ENCODE results near the gene PDE6D.

Gene PDE6D

GRCh38 chr2:231707625-231707926 lies 73.5 kb downstream of the PDE6D start:
- no peak for DNase-seq (ENCODE audit: low read depth in 2 of 2)

- peak; percentile 97 to 98 for DNase-seq (ENCODE audit: low read depth in 2 of 2)
Measured at GRCh38 chr2:231706731-231707624, 74.1 kb downstream of the PDE6D start.

DNA sequence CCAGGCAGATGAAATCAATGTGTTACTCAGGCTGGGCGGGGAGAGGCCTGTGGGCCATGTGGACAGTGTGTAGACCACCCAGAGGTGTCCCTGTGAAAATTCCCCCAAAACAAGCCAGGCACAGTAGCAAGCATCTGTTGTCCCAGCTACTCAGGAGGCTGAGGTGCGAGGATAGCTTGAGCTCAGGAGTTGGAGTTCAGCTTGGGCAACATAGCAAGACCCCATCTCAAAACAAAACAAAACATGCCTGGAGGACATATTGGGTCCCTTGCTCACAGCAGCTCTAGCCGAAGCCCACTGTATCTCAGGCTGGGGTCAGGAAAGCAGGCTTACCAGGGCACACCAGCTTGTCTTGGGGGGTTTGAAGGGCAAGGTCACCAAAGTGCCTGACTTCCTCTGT lies 77.1 kb downstream of the PDE6D start:
- DNase-seq (ENCODE audit: low read depth in 2 of 2) = no peak

DNA sequence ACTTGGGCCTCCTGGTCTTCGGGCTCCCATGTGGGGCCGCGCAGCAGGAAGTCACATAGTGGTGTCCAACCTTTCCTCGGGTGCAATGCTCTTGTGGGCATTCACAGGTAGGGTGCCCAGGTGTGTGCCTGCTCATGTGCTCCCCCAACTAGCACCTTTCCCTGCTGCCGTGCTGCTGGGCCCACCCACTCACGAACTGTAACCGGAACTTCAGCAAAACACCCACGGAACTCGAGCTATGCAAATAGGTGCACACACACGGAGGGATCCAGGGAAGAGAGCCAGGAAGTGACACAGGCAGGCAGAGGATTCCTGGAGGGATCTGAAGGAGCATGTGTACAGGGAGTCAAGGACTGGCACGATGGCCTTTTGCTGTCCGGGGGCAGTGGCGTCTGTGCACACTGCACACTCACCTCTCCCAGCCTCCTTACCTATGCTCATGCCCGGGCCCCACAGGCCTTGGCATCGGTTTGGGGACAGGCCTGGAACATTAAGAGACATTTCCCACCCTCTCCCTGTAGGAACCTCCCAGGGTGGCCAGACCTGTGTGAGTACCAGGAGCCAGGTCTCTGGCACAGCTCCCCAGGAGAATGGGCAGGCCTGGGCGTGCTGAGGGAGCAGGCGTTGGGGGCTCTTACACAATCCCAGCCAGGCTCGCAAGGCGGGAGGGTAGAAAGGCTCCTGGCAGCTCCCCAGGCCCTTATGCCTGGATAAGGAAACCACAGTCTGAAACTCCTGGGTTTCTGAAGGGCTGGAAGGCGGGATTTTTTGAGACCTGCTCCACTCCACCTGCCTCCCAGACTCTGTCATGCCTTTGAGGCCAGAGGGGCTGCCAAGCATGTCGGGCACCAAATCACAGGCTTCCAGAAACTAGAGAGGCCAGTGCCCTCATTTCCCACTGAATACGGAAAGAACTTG lies 79.4 kb downstream of the PDE6D start:
- DNase-seq (ENCODE audit: low read depth in 2 of 2) = no peak

GRCh38 chr2:231699006-231699405 lies 82.1 kb downstream of the PDE6D start:
- DNase-seq (ENCODE audit: low read depth in 2 of 2) = no peak

DNA sequence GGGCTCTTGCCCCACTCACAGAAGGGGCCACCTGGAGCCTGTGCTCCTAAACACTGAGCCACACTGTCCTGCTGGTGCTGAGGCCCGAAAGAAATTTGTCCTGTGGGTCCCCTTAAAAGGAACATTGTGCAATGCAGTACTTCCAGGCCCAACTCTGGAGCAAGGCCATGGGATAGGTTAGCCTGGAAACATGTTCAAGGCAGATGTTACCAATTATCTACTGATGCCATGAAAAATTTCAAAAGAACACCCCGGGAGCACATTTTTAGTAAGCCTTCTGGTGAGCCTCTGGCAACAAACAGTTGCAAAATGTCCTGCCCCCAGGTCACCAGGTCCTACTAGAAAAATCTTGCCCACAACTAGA lies 85.1 kb downstream of the PDE6D start:
- peak; percentile 62 to 68 for DNase-seq (ENCODE audit: low read depth in 2 of 2)

DNA sequence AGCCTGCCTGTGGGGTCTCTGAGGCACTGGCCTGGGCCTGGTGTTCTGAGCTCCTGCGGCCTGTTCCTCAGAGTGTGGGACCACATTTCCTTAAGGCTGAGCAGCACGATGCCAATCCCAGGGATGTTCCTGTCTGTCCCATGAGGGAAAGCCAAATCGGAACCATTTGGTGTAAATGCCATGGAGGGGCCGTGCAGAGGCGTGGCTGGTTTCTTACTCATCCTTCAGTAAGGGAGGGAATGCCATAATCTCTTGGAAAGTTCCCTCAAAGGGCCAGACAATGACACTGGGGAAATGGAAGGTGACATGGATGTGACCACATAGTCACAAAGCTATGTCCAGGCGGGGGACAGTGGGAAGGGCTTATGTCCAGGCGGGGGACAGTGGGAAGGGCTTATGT lies 87.1 kb downstream of the PDE6D start:
- DNase-seq (ENCODE audit: low read depth in 2 of 2) = no peak

GRCh38 chr2:231692847-231693246 lies 88.2 kb downstream of the PDE6D start:
- no peak for DNase-seq (ENCODE audit: low read depth in 2 of 2)

DNA sequence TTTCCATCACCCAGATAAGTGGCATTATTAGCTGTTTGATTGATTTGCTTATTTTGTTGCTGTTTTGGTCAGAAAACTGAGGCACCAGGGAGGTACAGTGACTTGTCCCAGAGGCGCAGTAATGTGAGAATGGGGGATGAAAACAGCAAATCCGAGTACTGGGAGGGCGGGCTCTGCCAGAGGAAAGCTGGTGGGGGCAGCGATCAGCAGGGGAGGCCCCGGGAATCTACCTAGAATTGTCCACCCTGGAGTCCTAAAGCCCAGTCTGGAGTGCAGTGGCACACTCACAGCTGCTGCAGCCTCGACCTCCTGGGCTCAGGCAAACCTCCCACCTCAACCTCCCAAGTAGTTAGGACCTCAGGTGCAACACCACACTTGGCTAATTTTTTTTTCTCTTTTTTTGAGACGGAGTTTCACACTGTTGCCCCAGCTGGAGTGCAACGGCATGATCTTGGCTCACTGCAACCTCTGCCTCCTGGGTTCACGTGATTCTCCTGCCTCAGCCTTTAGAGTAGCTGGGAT lies 89.8 kb downstream of the PDE6D start:
- DNase-seq (ENCODE audit: low read depth in 2 of 2) = no peak

DNA sequence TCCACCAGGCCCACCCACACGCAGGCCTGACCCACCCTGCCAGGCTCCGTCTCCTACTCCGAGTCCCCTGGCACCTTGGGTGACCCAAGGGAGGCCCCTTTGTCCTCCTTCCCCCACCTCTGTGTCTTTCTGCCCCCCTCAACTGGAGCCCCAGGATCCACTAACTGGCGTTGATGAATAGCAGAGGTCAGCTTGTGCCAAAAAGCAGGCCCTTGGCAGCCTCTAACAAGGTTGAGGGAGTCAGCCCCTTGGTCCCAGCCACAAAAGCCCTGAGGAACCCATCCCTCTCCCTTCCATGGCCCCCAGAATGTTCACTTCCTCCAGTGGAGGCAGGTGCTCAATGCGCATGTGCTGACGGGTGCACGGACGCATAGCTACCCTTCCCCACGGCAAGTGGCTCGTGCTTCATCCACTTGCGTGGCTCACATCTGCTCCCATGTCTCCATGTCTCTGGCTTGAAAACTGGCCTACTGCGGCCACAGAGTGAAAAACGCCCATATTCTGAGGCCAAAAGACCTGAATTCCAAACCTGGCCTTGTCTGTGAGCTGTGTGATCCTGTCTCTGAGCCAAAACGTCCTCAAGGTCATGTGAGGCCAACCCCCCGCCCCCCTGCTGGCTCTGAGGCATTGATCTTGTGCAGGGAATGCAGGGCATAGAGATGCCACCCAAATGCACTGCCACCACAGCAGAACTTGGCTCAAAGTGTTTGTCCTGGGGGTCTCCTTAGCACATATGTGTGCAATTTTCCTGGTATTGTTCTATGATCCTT lies 91.8 kb downstream of the PDE6D start:
- DNase-seq (ENCODE audit: low read depth in 2 of 2) = no peak

DNA sequence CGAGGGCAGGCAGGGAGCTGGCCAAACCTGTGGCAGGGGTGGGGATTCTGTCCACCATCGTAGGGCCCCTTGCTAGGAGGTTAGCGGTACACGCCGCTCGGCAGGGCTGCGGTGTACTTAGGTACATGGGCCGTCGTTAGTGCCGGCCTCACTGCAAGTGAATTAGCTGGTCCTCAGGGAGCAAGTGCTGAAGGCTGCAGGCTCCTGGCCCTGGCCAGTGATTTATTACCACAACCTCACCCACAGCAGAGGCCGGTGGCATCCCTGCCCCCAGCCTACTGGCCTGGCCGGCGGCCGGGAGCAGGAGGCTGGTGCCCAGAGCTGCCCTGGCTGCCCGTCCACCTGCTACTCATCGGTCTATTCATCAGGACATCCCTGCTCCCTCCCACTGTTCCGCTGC lies 92.4 kb downstream of the PDE6D start:
- no peak for DNase-seq (ENCODE audit: low read depth in 2 of 2)

DNA sequence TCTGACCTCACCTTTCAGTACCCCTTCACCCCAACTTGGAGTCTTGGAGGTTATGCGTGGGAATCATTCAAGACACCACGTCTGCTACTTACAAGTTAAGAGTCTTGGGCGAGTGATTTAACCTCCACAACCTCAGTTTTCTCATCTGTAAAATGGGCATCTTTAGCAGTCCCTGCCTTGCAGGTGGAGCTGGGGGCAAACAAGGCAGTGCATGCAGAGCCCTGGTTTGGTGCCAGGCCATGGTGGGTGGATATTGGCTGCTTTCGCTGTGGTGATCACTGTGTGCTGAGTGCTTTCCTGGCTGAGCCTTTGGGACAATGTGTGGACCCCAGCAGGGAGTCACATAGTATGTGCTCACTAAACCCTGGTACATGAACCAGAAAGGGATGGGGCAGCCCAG lies 93.1 kb downstream of the PDE6D start:
- no peak for DNase-seq (ENCODE audit: low read depth in 2 of 2)

GRCh38 chr2:231687133-231687852 lies 93.8 kb downstream of the PDE6D start:
- DNase-seq (ENCODE audit: low read depth in 2 of 2) = no peak

GRCh38 chr2:231686192-231687100 lies 94.6 kb downstream of the PDE6D start:
- DNase-seq (ENCODE audit: low read depth in 2 of 2) = no peak

DNA sequence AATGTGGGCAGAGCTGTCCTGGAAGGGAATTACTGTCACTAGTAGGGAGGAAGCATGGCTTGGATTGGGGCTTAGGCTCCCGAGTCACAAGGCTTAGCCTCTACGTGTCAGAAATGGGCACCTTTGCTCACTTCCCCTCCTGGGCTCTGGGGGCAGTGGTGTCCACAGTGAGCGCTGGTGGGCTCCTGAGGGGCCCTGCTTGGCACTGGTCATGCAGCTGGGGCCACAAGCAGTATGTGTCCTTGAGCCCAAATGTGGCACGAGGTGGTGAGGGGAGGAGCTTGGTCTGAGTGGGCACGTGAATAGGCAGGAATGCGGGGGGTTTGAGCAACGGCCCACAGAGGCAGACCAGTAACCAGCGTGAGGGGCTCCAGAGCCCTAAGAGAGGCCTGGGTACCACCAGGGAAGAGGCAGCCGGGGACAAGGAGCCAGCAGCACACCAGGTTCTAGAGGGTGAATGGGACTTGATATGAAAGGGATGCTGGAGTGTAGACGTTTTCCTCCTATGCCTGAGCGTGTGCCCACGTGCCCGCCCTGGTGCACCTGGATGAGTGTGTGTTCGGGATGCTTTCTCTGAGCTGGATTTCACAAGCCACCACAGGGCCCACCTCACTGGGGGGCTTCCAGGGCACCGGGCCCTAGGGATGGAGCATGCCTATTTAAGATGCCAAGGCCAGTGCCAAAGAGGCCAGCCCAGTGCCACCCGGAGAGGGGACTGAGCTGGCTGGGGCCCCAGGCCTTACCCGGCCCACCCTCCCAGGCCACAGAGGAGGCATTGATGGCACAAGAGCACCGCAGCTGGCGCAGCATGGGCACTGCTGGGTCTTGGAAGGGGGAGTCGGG lies 95.5 kb downstream of the PDE6D start:
- no peak for DNase-seq (ENCODE audit: low read depth in 2 of 2)

DNA sequence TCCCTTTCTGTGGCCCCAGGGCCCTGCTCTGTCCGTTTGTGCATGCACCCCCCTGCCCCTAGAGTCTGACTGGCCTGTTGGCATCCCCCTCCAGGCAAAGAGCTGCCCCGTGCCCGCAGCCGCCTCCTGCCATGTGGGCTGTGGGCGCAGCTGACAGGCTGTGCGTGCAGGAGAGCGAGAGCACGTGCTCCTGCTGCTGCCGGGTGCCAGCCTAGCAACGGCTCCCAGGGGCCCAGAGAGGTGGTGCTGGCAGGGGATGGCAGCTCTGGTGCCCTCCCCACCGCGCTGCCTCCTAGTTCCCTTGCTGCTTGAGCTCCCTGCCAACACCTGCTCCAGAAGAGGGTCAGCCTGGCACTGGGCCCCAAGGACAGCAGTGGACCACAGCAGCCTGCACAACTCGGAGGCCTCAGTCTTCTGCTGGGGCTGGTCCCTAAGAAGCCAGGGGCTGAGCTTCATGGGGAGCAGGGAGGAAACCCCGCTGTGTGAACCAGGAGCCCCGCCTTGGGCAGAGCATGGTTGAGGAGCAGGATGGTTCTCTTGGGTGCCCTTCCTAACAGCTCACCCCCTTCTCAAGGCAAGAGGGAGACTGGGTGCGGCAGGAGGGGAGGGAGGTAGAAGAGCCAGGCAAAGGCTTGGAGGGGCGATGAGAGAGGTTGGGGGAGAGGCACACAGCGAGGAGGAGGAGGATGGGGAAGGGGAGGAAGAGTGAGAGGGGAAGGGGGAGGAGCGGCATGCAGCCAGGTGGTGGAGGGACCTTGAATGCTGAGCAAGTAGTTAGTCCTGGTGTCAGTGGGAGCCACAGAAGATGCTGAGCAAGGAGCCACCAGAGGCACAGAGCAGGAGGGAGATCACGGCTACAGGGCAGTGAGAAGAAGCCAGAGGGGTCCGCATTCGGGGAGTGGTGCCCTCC lies 96.5 kb downstream of the PDE6D start:
- DNase-seq (ENCODE audit: low read depth in 2 of 2) = no peak

- DNase-seq (ENCODE audit: low read depth in 2 of 2) = no peak
Measured at GRCh38 chr2:231683292-231684235, 97.5 kb downstream of the PDE6D start.

Measured in fibroblast of skin of left biceps (primary cell).